ENCODE results near the gene SDF4.

SDF4 gene

DNA sequence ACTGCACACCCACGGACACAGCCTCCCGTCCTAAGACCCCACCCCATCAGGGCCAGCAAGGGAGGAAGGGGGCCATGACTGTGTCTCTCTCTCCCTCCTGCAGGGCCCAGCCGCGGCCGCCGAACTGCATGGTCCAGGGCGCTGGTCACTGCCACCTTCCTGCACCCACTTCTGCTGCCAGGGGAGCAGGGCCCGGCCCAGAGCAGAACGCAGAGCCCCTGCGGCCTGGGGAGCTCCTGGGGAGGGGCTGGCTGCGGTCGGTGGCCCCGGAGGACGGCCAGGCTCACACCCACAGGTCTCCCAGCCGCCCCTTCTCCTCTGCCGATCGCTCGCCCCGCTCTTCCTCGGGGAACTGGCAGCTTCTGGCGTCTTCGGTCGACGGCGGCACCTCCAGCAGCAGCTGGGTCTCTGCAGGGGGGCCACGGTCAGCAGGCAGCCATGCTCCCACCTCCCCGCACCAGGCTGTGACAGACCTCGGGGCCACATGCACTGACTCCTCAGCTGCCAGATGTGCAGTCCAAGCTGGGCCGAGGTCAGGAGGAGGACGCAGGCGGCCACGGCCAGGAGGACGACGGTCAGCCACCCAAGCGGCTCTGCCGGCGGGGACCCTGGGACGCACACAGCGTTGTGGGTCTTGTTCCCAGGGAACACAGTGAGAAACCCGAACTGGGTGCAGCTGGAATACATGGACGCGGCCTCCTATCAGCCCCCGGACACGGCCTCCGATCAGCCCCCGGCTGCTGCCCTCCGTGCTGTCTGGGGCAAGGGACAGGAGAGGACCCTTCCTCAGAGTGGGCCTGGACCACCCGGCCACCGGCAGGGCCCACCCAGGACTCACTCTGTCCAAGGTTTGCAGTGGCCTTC lies 28.0 kb downstream of the SDF4 start:
- Histone ChIP-seq H3K4me3 (ENCODE audit: low read depth, low read length) (no peak overlapping the region), H3K36me3 (ENCODE audit: control insufficient read depth, insufficient read depth, low read length) (no peaks in the 10 kb centered on the region), H3K9ac (ENCODE audit: low read depth, low read length) (no peak overlapping the region), H3K9me3 (ENCODE audit: control insufficient read depth, insufficient read depth, low read length) (no peaks in the 10 kb centered on the region), H3K4me1 (ENCODE audit: control insufficient read depth, insufficient read depth, low read length) (no peaks in the 10 kb centered on the region), H3K27me3 (ENCODE audit: control insufficient read depth, insufficient read depth, low read length) (peaks cover 5% of the 10 kb centered on the region)

DNA sequence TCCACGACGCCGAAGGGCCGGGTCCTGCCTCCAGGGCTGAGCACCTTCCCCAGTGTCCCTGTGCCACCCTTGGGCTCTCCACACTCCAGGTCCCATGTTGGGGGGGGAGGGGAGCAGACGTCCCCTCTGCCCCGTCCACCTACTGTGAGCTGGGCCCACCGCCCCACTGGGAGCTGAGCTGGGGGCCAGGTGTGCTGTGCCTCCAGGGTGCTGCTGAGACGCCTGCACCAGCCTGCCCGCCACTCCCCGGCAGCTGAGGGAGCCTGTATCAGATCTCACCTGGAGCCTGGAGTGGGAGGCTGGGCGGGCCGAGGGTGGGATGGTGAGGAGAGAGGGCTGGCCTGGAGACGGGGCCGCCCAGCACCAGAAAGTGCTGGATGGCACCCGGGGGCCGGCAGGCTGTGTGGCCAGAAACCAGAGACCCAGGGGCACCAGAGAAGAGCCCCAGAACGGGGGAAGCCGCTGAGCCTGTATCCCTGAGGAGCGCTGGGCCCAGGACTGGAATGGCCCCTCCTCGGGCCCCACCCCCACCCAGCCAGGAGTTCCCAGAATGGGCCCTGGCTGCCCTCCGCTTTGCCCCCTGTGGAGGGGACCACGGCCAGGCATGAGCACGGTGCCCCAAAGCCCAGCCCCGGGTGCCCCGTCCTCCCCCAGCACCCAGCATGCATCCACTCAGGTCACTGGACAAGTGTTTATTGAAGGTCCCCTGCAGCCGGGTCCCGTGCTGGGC lies 28.8 kb downstream of the SDF4 start:
- Histone ChIP-seq H3K27me3 (ENCODE audit: control insufficient read depth, insufficient read depth, low read length) (peaks cover 5% of the 10 kb centered on the region), H3K4me1 (ENCODE audit: control insufficient read depth, insufficient read depth, low read length) (no peaks in the 10 kb centered on the region), H3K4me3 (ENCODE audit: low read depth, low read length) (no peak overlapping the region), H3K9ac (ENCODE audit: low read depth, low read length) (no peak overlapping the region), H3K36me3 (ENCODE audit: control insufficient read depth, insufficient read depth, low read length) (no peaks in the 10 kb centered on the region), H3K9me3 (ENCODE audit: control insufficient read depth, insufficient read depth, low read length) (no peaks in the 10 kb centered on the region)

DNA sequence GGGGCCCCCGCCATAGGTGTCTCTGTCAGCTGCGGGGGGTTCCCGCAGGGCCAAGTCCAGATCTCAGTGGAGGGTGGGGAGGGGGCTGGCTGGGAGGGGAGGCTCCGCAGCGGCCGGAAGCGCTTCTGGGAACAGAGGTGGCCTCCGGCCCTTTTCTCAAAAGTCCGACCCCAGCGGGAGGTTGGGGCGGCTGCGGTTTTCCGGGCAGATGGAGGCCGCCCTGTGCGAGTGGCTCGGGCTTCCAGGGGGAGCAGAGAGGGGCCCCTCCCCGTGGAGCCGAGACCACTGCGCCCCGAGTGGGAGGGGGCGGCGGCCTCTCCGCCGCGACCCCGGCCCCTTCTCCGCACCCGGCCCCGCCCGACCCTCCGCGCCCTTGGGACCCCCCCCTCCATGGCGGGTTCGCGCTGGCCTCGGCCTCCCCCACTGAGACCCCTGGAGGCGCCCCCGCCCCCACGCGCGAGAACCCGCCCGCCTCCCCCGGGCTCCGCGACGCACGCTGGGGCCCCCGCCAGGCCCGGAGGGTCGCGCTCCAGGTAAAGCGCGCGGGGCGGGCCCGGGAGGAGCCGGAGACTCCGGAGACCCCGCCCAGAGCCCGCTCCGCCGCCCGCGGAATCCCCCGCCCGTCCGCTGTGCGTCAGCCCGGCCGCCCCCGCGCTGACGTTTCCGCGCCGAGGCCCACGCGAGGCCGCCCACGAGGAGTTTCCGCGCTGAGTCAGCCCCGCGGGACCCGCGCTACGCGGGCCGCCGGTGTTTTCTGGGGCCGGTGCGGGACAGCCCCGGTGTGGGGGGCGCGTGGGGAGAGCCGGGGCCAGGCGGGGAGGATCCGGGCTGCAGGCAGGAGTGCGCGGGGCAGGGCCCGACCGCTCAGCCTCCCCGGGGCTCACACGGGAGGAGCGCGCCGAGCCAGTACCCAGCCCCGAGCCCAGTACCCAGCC lies 30.7 kb downstream of the SDF4 start:
- Histone ChIP-seq H3K4me1 (ENCODE audit: control insufficient read depth, insufficient read depth, low read length) (no peaks in the 10 kb centered on the region), H3K9me3 (ENCODE audit: control insufficient read depth, insufficient read depth, low read length) (no peaks in the 10 kb centered on the region), H3K9ac (ENCODE audit: low read depth, low read length) (no peak overlapping the region), H3K36me3 (ENCODE audit: control insufficient read depth, insufficient read depth, low read length) (no peaks in the 10 kb centered on the region), H3K27me3 (ENCODE audit: control insufficient read depth, insufficient read depth, low read length) (peaks cover 2% of the 10 kb centered on the region), H3K4me3 (ENCODE audit: low read depth, low read length) (no peak overlapping the region)

DNA sequence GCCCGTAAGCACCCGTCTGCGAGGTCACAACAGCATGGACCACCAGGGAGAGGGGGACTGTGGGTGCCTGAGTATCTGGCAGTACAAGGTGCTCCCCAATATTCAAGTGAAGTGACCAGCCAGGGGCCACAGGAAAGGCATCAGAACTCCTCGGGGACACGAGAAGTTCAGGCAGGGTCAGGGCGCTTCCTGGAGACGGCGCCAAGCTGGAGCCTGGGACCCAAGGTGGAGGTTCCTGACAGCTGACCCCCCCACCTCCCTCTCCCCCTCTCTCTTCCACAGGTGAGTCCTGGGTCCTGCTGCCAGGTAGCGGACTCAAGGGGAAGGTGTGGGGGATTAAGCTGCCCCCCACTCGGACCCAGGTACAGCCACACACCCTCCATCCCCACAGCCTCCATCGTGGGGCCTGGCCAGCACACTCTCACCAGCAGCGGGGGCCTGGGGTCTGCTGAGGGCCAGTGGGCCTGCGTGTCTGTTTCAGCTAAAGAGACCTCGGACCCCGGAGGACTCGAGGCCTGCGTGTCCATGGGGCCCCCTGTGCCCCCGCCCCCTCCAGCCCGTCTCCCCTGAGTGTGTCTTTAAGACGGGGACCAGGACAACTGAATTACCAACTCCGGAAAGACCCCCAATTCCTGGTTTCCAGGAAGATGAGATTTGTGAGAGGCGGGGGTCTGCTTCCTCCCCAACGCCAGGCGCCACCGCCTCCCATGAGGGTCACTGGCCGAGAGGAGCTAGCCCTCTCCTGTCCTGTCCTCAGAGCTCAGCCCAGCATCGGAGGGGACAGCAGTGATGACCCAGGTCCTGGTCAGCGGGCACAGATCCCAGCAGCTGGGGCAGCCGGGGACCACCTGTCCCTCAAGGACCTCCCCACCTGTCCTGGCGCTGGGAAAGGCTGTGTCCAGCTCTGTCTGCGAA lies 31.6 kb downstream of the SDF4 start:
- no peaks in the 10 kb centered on the region for H3K4me1 ChIP-seq (ENCODE audit: control insufficient read depth, insufficient read depth, low read length)
- no peaks in the 10 kb centered on the region for H3K9me3 ChIP-seq (ENCODE audit: control insufficient read depth, insufficient read depth, low read length)
- no peaks in the 10 kb centered on the region for H3K36me3 ChIP-seq (ENCODE audit: control insufficient read depth, insufficient read depth, low read length)
- no peak overlapping the region for H3K9ac ChIP-seq (ENCODE audit: low read depth, low read length)
- no peaks in the 10 kb centered on the region for H3K27me3 ChIP-seq (ENCODE audit: control insufficient read depth, insufficient read depth, low read length)
- no peak overlapping the region for H3K4me3 ChIP-seq (ENCODE audit: low read depth, low read length)

DNA sequence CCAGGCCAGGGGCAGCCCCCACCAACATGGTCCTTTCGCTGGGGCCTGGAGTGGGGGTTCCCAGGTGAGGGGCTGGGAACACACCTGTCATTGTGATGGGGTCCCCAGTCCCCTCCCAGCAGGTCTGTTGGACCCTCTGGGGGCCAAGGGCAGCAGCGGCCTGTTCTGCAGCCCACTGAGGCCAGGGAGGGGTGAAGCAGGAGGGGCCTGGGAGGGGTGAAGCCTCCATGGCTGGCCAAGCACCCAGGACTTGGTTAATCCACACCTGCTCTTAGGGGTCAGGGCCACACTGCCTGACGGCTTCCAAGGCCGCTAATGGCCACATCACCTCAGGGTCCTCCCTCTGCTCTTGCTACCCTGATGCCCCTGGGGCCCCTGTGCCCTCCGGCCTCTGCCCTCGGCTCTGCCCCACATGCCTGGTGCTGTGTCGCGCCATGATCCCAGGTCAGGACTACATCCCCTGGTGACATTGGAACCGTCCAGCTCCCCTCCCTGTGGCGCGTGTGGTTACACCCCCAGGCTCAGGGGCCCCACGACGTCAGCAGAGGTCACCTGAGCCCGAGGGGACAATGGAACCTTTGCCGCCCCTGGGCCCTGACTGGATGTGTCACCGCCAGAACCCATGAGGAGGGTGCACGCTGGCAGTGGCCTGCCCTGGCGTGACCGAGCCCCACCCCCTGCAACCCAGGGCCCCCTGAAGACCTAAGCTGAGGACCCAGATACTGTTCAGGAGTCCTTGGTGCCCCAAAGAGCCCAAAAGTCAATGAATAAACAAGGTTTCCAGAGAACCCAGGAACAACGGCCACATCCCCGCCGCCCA lies 32.5 kb downstream of the SDF4 start:
- no peak overlapping the region for H3K9ac ChIP-seq (ENCODE audit: low read depth, low read length)
- H3K4me1 ChIP-seq (ENCODE audit: control insufficient read depth, insufficient read depth, low read length) = no peaks in the 10 kb centered on the region
- H3K27me3 ChIP-seq (ENCODE audit: control insufficient read depth, insufficient read depth, low read length) = no peaks in the 10 kb centered on the region
- H3K9me3 ChIP-seq (ENCODE audit: control insufficient read depth, insufficient read depth, low read length) = no peaks in the 10 kb centered on the region
- H3K36me3 ChIP-seq (ENCODE audit: control insufficient read depth, insufficient read depth, low read length) = no peaks in the 10 kb centered on the region
- no peak overlapping the region for H3K4me3 ChIP-seq (ENCODE audit: low read depth, low read length)

DNA sequence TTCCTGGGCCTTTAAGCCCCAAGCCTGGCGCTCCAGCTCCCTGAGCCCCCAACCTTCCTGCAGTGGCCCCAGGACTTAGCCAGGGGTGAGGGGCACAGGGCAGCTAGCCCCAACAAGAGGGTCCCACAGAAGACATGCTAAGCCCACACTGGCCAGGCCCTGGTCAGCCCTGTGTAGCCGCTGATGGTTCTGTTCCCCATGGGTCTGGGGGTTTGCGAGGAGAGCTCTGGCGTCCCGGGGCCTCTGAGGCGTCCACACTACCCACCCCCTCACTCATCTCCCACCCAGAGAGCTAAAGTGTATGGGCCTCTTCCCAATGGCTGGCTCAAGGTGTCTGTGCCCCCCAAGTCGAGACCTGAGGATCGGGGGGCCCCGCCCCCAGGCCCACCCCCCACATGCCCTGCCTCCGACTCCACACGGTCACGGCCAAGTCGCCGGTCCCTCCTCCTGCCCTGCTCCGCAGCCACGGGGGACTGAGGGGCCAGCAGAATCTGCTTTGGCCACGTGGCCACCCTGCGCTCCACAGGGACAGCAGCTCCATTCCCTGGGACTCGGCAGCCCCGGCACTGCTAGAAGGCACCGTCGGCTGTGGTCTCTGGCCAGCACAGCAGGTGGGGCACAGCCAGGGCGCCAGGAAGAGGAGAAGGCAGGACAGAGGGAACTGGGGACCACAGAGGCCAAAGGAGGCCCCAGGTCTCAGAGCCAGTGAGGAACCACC lies 33.2 kb downstream of the SDF4 start:
- Histone ChIP-seq H3K9me3 (ENCODE audit: control insufficient read depth, insufficient read depth, low read length) (no peaks in the 10 kb centered on the region), H3K27me3 (ENCODE audit: control insufficient read depth, insufficient read depth, low read length) (no peaks in the 10 kb centered on the region), H3K4me3 (ENCODE audit: low read depth, low read length) (no peak overlapping the region), H3K9ac (ENCODE audit: low read depth, low read length) (no peak overlapping the region), H3K36me3 (ENCODE audit: control insufficient read depth, insufficient read depth, low read length) (no peaks in the 10 kb centered on the region), H3K4me1 (ENCODE audit: control insufficient read depth, insufficient read depth, low read length) (no peaks in the 10 kb centered on the region)

DNA sequence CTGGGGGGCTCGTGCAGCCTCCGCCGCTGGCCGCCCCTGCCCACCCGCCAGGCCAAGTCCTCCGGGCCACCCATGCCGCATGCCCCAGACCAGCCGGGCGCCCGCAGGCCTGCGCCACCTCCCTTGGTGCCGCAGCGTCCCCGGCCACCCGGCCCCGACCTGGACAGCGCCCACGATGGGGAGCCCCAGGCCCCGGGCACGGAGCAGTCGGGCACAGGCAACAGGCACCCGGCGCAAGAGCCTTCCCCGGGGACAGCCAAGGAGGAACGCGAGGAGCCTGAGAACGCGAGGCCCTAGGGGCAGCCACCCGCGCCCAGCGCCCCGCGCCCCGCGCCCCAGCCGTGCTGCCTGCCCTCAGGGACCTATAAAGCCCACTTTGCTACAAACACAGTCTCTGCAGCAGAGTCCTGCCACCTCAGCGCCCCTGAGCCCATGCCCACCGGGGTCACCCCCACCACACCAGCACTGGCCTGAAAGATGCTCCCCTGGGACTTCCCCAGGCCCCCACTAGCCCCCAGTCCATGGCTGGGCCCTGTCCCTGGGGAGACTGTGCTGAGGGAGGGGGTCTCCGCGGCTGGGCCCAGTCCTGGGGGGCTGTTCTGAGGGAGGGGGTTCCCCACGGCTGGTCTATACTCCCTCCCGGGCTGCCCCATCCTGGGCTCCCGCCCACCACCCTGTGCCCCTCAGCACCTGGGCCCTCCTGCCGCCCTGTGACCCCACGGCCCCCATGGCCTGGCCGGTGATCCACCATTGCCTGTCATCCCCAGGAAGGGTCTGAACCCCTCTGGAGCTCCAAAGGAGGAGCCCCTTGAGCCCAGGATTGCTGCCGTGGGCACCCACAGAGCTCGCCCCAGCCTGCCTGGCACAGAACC lies 34.0 kb downstream of the SDF4 start:
- H3K4me1 ChIP-seq (ENCODE audit: control insufficient read depth, insufficient read depth, low read length) = no peaks in the 10 kb centered on the region
- no peak overlapping the region for H3K9ac ChIP-seq (ENCODE audit: low read depth, low read length)
- no peak overlapping the region for H3K4me3 ChIP-seq (ENCODE audit: low read depth, low read length)
- no peaks in the 10 kb centered on the region for H3K9me3 ChIP-seq (ENCODE audit: control insufficient read depth, insufficient read depth, low read length)
- no peaks in the 10 kb centered on the region for H3K27me3 ChIP-seq (ENCODE audit: control insufficient read depth, insufficient read depth, low read length)
- no peaks in the 10 kb centered on the region for H3K36me3 ChIP-seq (ENCODE audit: control insufficient read depth, insufficient read depth, low read length)

DNA sequence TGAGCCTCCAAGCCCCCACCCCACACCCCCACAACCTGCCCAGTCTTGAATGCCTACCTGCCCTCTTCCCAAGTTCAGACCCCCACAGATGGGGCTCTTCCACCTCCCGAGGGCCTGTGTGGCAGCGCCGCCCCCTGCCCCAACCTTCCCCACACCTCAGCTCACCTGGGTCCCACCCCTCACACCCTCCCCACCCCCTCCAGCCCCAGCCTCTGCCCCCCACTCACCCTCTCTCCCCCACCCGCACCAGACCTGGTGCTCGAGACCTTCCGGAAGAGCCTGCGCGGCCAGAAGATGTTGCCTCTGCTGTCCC lies 34.7 kb downstream of the SDF4 start:
- Histone ChIP-seq H3K4me1 (ENCODE audit: control insufficient read depth, insufficient read depth, low read length) (no peaks in the 10 kb centered on the region), H3K27me3 (ENCODE audit: control insufficient read depth, insufficient read depth, low read length) (no peaks in the 10 kb centered on the region), H3K4me3 (ENCODE audit: low read depth, low read length) (no peak overlapping the region), H3K36me3 (ENCODE audit: control insufficient read depth, insufficient read depth, low read length) (no peaks in the 10 kb centered on the region), H3K9ac (ENCODE audit: low read depth, low read length) (no peak overlapping the region), H3K9me3 (ENCODE audit: control insufficient read depth, insufficient read depth, low read length) (no peaks in the 10 kb centered on the region)

DNA sequence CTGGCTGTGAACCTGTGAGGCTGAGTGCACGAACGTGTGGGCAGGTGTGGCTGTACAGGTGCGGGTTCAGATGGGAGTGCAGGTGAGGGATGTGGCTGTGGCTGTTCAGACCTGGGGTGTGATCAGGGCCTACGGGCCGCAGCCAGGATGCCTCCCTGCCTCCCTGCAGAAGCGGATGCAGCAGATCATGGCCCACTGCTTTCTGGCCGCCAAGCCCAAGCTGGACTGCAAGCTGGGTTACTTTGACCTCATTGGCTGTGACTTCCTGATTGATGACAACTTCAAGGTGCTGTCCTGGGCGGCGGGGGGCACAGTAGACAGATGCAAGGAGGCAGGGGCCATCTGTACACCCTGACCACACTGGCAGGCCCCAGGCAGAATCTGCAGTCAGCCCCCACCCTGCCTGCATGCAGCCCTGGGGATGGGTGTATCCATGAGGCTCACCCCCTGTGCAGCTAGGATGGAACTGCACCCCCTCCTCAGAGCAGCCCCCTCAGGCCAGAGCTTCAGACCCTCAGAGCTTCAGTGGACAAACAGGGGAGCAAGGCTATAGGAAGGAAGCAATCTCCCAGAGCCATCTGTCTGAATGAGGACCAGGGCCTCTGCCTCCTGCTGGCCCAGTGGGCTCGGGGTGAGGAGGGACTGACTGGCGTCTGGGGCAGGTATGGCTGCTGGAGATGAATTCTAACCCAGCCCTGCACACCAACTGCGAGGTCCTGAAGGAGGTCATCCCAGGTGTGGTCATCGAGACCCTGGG lies 35.2 kb downstream of the SDF4 start:
- Histone ChIP-seq H3K9me3 (ENCODE audit: control insufficient read depth, insufficient read depth, low read length) (no peaks in the 10 kb centered on the region), H3K36me3 (ENCODE audit: control insufficient read depth, insufficient read depth, low read length) (no peaks in the 10 kb centered on the region), H3K4me3 (ENCODE audit: low read depth, low read length) (no peak overlapping the region), H3K4me1 (ENCODE audit: control insufficient read depth, insufficient read depth, low read length) (no peaks in the 10 kb centered on the region), H3K27me3 (ENCODE audit: control insufficient read depth, insufficient read depth, low read length) (no peaks in the 10 kb centered on the region), H3K9ac (ENCODE audit: low read depth, low read length) (no peak overlapping the region)
